ENCODE results near the gene TENT4A.

TENT4A gene

DNA sequence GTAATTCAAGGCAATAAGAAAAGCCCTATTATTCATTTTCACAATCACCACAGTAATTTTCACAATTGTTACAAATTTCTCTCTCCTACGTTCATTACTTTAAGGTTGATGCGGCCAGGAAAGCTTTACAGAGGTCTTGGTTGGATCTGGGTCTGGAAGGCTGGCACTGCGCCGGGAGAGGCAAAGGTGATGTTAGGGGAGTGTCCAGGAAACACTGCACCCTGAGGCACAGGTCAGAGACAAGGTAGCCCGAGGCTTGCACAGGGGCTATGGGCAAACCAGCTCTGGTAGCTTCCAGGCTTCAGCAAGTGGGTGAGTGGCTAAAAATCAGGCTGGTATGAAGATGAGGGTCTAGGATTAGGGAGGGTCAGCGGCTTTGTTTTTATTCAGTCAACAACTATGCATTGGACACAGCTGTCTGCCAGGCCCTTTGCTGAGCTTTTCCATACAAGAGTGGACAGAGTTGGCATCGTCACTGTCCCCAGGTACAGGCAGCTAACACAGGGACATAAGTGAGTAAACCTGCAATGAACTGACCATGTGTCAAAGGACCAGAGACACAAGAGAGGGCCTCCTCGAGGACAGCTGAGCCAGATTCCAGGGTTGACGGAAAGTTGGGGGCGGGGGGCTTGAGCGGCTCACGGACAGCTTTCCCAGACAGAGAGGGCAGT, 12.4 kb upstream of the TENT4A start:
- DNase-seq, result no peak

GRCh38 chr5:6701491-6701890, 11.7 kb upstream of the TENT4A start:
- DNase-seq, result no peak

DNA sequence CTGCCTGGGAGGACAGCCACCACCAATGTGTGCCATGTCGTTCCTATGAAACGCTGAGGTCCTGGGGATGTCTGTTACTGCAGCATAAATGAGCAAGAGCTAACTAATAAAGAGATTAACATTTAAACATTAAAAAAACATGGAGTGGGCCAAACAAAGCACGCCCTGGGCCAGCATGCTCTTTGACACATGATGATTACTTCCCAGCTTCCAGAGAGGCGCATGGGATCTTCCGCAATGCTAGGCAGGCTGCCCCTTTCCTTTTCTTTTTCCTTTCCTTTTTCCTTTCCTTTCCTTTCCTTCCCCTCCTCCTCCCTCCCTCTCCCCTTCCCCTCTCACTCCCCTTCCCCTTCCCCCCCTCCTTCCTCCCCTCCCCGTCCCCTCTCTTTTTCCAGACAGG, 10.6 kb upstream of the TENT4A start:
- DNase-seq, result no peak

GRCh38 chr5:6703806-6704205, 9.4 kb upstream of the TENT4A start:
- DNase-seq, result no peak

GRCh38 chr5:6704361-6704851, 8.8 kb upstream of the TENT4A start:
- no peak for DNase-seq

- no peak for DNase-seq
Measured at GRCh38 chr5:6705088-6705487, 8.1 kb upstream of the TENT4A start.

- no peak for DNase-seq
Measured at GRCh38 chr5:6705959-6706358, 7.3 kb upstream of the TENT4A start.

DNA sequence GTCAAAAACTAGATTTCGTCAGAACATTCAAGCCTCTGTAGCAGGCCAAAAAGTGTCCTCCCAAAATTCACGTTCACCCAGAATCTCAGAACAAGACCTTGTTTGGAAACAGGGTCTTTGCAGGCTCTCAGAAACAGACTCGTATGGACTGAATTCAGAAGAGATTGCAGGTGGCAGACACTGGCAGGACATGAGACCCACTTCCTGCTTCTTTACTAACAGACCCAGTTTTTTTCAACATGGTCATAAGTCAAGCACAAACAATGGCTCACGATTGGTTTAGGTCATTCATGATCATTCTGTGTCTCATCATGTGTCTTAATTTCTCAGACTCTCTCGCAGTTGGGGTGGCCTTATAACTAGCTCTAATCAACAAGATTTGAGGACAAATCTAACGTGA, 5.4 kb upstream of the TENT4A start:
- DNase-seq, result no peak

- no peak for DNase-seq
Measured at GRCh38 chr5:6708814-6709213, 4.4 kb upstream of the TENT4A start.

GRCh38 chr5:6710070-6710469, 3.2 kb upstream of the TENT4A start:
- no peak for DNase-seq

DNA sequence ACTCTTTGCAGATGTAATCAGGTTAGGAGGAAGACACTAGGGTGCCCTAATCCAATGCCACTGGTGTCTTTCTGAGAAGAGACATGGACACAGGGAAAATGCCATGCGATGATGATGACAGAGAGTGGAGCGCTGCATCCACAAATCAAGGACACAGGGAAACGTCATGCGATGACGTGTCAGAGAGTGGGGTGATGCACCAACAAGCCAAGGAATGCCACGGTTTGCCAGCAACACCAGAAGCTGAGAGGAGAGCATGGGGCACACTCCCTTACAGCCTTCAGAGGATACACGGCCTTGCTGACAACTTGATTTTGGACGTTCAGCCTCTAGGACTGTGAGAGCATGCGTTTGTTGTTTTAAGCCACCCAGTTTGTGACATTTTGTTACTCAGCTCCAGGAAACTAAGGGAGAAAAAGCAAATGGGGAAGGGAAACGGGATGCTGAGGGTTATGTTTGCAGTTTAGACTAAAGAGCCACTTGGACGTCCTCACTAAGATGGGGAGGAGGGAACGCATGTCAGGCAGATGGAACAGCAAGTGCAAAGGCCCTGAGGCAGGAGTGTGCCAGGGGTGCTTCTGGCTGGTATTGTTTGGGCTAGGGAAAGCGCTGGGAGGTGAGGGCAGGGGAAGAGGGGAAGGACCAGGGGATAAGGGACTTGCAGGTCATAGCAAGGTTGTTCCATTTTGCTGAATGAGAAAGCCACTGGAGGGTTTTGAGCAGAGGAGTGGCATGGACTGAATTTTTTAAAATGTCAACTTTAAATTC, 2.5 kb upstream of the TENT4A start:
- no peak for DNase-seq

- no peak for DNase-seq
Measured at GRCh38 chr5:6711409-6712141, 1.7 kb upstream of the TENT4A start.

GRCh38 chr5:6712142-6712576, 1.1 kb upstream of the TENT4A start:
- DNase-seq, result peak; percentile 76

GRCh38 chr5:6712577-6713273, 507 bp upstream of the TENT4A start:
- DNase-seq, result peak; percentile 98

GRCh38 chr5:6714226-6715041, 1.2 kb downstream of the TENT4A start:
- DNase-seq, result peak; percentile 50

GRCh38 chr5:6715271-6715670, 2.0 kb downstream of the TENT4A start:
- no peak for DNase-seq

DNA sequence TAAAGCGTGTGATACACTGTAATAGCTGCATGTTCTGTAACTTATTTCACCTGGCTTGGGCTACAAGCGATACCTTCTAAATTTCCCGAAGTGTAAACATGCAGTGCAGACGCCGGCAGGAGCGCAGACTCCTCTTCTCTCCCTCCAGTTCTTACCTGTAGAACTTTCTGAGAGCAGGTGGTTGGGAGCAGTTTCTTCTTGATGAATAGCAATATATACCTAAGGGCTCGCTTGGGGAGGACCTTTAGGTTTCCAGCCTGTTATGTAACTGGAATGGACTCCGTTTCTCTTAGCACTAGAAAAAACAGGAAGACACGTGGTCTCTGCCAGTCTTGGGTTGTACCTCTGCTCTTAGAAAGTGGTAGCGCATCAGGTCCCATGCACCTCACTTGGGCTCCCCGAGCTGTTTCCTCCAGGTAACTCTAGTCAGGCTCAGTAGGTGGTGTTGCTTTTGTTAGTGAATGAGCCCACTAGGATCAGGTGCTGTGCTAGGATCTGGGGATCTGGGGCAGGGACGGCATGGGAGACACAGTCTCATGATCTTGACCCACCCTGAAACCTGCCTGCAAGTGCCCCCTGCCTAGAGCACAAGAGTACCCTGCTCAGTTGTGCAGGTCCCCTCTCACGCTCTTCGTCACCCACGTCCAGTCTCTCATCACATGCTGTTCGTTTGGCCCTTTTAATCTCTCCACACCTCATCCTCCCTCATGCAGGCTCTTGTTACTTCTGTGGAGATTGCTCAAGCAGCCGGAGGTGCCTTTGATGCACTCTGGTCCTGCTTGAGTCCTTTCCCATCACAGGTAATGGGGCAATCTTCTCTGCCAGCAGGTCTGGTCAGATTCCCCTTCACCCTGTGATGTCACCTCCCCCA, 2.8 kb downstream of the TENT4A start:
- DNase-seq, result peak; percentile 41

DNA sequence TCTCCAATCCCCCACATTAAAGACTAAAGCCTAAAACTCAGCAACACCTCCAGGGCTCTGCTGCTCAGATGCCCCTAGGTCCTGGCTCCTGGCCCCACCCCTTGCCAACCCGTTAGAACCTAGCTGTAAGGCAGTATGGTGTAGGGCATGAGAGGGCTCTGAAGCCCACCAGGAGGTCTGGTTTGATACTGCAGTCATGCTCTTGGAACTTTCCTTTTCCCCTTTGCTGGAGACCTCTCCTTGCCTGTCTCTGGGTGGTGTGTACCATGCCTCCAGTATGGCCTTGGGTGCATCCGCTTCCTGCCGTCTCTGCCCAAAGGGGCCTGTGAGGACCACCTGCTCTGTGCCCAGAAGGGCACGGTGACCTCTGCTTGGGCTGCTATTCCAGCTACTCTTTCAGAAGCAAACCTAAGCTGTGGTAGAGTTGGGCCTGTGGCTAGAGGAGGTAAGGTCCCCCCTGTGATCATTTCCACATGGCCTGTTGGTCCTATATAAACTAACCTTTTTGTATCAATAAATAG, 3.5 kb downstream of the TENT4A start:
- DNase-seq, result no peak

GRCh38 chr5:6717247-6717646, 4.0 kb downstream of the TENT4A start:
- DNase-seq, result no peak

DNA sequence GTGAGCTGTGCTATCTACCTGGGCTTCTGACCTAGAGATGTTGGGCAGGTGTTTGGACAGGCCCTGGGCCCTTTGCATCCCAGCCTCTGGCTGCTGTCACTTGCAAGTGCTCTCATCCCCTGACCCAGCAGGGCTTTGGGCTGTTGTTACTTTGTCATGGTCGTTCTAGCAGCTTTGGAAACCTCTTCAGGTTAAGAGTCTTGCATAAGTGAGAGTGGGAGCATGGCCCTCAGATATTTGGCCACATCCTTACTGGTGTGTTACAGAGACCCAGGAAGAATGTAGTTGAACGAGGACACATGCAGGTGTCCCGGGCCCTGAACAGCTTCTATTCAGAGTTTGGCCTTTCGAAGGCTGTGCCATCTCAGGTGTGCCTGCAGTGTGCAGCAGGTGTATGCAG, 4.5 kb downstream of the TENT4A start:
- DNase-seq, result no peak

- DNase-seq, result no peak
Measured at GRCh38 chr5:6718161-6718681, 5.0 kb downstream of the TENT4A start.
